MM.1S (cell line): ENCODE data around the gene ZNF575.

ENCODE experiments used
- CTCF ChIP-seq: fragments of 300-600 bp; sonication (generic); IDR thresholded peaks from 2 replicates; pipeline ENCODE4 v1.5.1; 2016; ENCODE audit warnings: antibody characterized with exemption, low read length, mixed read lengths
- EZH2phosphoT487 ChIP-seq: fragments of 300-600 bp; sonication (generic); IDR thresholded peaks from 2 replicates; pipeline ENCODE4 v1.6.1; 2018; ENCODE audit warnings: antibody characterized with exemption, low read length

GRCh38 chr19:43534305-43534815 is 1.4 kb downstream of the ZNF575 start:
- TF ChIP-seq CTCF (no peak), EZH2phosphoT487 (no peak)
